Glutamatergic neuron (in vitro differentiated cells): ENCODE results near the gene LTBP2. TPM values are rescaled to one million over a fixed set of nuclear protein-coding genes. Genes with fewer than 3 reads are reported as not detected.

ENCODE experiments used
- DNase-seq: peaks from one replicate; pipeline ENCODE4 v3.0.0; 2022
- H3K27ac Mint-ChIP-seq: one replicate; pipeline ENCODE4 v1.8.0; 2020; ENCODE audit warnings: mild to moderate bottlenecking, mixed read lengths, inconsistent platforms; ENCODE audit not compliant: unreplicated experiment
- H3K27me3 Mint-ChIP-seq: one replicate; pipeline ENCODE4 v1.8.0; 2020; ENCODE audit warnings: mild to moderate bottlenecking, moderate library complexity, mixed read lengths, inconsistent platforms; ENCODE audit not compliant: unreplicated experiment
- H3K36me3 Mint-ChIP-seq: one replicate; pipeline ENCODE4 v1.8.0; 2020; ENCODE audit warnings: mild to moderate bottlenecking, mixed read lengths, inconsistent platforms; ENCODE audit not compliant: unreplicated experiment
- H3K4me1 Mint-ChIP-seq: one replicate; pipeline ENCODE4 v1.8.0; 2020; ENCODE audit warnings: mild to moderate bottlenecking, low read depth, mixed read lengths, inconsistent platforms; ENCODE audit not compliant: unreplicated experiment
- H3K4me3 Mint-ChIP-seq: one replicate; pipeline ENCODE4 v1.8.0; 2020; ENCODE audit warnings: mild to moderate bottlenecking, mixed read lengths, inconsistent platforms; ENCODE audit not compliant: unreplicated experiment
- H3K9me3 Mint-ChIP-seq: one replicate; pipeline ENCODE4 v1.8.0; 2020; ENCODE audit warnings: mild to moderate bottlenecking, moderate library complexity, mixed read lengths, inconsistent platforms; ENCODE audit not compliant: unreplicated experiment
- total RNA-seq: library from RNA; stranded (reverse); fragmentation: NEBNext Ultra II Directional; extraction: Animal tissue kit (Norgen Biotek cat#: 25700); gene quantifications from one replicate; pipeline ENCODE4 v1.2.1, GENCODE V29; 2021; ENCODE audit not compliant: unreplicated experiment
- TF ChIP-seq, protein P1 (sequence below): fragments of 200-600 bp; sonication (generic); IDR thresholded peaks from one replicate; pipeline ENCODE4 v1.5.0; 2021; ENCODE audit not compliant: partially characterized antibody, unreplicated experiment

LTBP2 gene
- total RNA-seq, 1 donor from 2014 or later: 1.2 TPM

- Mint-ChIP-seq H3K27me3 (peaks cover 6% of the 10 kb centered on the region), H3K9me3 (peaks cover 3% of the 10 kb centered on the region), H3K4me3 (no peak overlapping the region), H3K27ac (no peak overlapping the region), H3K36me3 (no peaks in the 10 kb centered on the region), H3K4me1 (peaks cover 14% of the 10 kb centered on the region)
- TF ChIP-seq, protein P1, sequence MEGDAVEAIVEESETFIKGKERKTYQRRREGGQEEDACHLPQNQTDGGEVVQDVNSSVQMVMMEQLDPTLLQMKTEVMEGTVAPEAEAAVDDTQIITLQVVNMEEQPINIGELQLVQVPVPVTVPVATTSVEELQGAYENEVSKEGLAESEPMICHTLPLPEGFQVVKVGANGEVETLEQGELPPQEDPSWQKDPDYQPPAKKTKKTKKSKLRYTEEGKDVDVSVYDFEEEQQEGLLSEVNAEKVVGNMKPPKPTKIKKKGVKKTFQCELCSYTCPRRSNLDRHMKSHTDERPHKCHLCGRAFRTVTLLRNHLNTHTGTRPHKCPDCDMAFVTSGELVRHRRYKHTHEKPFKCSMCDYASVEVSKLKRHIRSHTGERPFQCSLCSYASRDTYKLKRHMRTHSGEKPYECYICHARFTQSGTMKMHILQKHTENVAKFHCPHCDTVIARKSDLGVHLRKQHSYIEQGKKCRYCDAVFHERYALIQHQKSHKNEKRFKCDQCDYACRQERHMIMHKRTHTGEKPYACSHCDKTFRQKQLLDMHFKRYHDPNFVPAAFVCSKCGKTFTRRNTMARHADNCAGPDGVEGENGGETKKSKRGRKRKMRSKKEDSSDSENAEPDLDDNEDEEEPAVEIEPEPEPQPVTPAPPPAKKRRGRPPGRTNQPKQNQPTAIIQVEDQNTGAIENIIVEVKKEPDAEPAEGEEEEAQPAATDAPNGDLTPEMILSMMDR: no peak
- no peak for DNase-seq
These were observed 39.1 kb upstream of the LTBP2 start for GRCh38 chr14:74650927-74651686.

- Mint-ChIP-seq H3K4me3 (no peak overlapping the region), H3K27me3 (peaks cover 6% of the 10 kb centered on the region), H3K27ac (no peak overlapping the region), H3K9me3 (peaks cover 5% of the 10 kb centered on the region), H3K36me3 (no peaks in the 10 kb centered on the region), H3K4me1 (peaks cover 14% of the 10 kb centered on the region)
- no peak for DNase-seq
- TF ChIP-seq, protein P1: no peak
These were observed 37.6 kb upstream of the LTBP2 start for GRCh38 chr14:74649673-74650072.

- H3K4me3 Mint-ChIP-seq: no peak overlapping the region
- H3K9me3 Mint-ChIP-seq: peaks cover 5% of the 10 kb centered on the region
- peaks cover 6% of the 10 kb centered on the region for H3K27me3 Mint-ChIP-seq
- no peak overlapping the region for H3K27ac Mint-ChIP-seq
- peaks cover 14% of the 10 kb centered on the region for H3K4me1 Mint-ChIP-seq
- H3K36me3 Mint-ChIP-seq: no peaks in the 10 kb centered on the region
- DNase-seq: no peak
- TF ChIP-seq, protein P1: no peak
These were observed 37.1 kb upstream of the LTBP2 start for GRCh38 chr14:74649167-74649566.

GRCh38 chr14:74648601-74649000, 36.6 kb upstream of the LTBP2 start:
- H3K27ac Mint-ChIP-seq: no peak overlapping the region
- TF ChIP-seq, protein P1: no peak

DNA sequence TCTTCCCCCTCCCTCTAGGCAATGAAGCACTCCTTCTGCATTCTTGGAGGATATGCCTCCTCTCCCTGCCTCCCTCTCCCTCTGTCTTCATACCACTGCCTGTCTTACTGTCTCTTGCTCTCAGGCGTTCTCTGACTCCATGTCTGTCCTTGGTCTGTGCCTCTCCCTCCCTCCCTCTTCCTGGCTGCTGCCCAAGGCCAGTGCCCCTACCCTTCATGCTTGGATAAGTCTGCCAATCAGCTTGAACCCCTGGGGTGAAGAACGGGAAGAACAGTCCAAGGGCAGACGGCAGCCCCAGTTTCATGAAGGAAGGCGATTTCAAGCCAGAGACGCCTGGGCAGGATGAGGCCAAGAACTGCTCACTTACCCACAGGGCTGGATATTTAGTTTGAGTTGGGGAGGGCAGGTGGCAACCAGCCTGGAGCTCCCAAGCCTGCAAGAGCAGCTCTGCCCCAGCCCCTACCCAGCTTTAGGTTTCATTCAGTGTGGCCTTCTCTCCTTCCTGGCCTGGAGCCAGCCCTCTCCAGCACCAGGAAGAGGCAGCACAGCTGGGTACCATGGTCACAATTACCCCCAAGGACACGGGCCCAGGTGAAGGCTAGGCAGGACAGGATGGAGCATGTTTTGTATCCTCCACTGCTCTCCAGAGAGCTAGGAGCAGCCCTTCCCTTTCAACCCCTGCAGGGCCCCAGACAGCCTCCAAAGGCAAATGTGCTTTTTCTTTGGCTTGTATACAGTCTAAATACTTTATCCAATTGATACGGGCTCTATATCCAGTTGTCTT, 35.8 kb upstream of the LTBP2 start:
- DNase-seq: no peak
- no peak overlapping the region for H3K4me3 Mint-ChIP-seq
- no peak overlapping the region for H3K27ac Mint-ChIP-seq

More at GRCh38 chr14:74648601-74649000, 36.6 kb upstream of the LTBP2 start:
- DNase-seq: no peak
- peaks cover 5% of the 10 kb centered on the region for H3K9me3 Mint-ChIP-seq
- H3K4me3 Mint-ChIP-seq: no peak overlapping the region
- H3K4me1 Mint-ChIP-seq: peaks cover 14% of the 10 kb centered on the region
- H3K36me3 Mint-ChIP-seq: no peaks in the 10 kb centered on the region
- H3K27me3 Mint-ChIP-seq: peaks cover 6% of the 10 kb centered on the region

More for the DNA sequence above, 35.8 kb upstream of the LTBP2 start:
- H3K4me1 Mint-ChIP-seq: peaks cover 14% of the 10 kb centered on the region
- peaks cover 5% of the 10 kb centered on the region for H3K9me3 Mint-ChIP-seq
- TF ChIP-seq, protein P1: no peak
- no peaks in the 10 kb centered on the region for H3K36me3 Mint-ChIP-seq
- H3K27me3 Mint-ChIP-seq: peaks cover 6% of the 10 kb centered on the region
